SK-N-MC (cell line): ENCODE data around the gene SSC5D.

Experiments used
- DNase-seq: peaks from one replicate; pipeline ENCODE4 v3.0.0-alpha.2; 2011; ENCODE audit warnings: low read depth, low spot score
- H3K27ac ChIP-seq: fragments of 200-600 bp; sonication (generic); 2 replicates; pipeline ENCODE4 v1.5.1; 2016; ENCODE audit warnings: mixed run types
- H3K36me3 ChIP-seq: fragments of 200-600 bp; sonication (generic); 2 replicates; pipeline ENCODE4 v1.6.1; 2017; ENCODE audit warnings: antibody characterized with exemption, low read length, mixed read lengths; ENCODE audit not compliant: insufficient read depth
- H3K4me3 ChIP-seq: fragments of 200-600 bp; sonication (generic); 2 replicates; pipeline ENCODE4 v1.5.1; 2016
- H3K9ac ChIP-seq: fragments of 200-600 bp; sonication (generic); 2 replicates; pipeline ENCODE4 v1.8.0; 2017; ENCODE audit warnings: mixed run types, mixed read lengths; ENCODE audit not compliant: insufficient read length
- H3K9me3 ChIP-seq: fragments of 200-600 bp; sonication (generic); 2 replicates; pipeline ENCODE4 v1.6.1; 2017; ENCODE audit warnings: low read depth, mild to moderate bottlenecking, antibody characterized with exemption, low read length, moderate library complexity, mixed read lengths
- EZH2 ChIP-seq: fragments of 200-600 bp; sonication (generic); IDR thresholded peaks from one replicate; pipeline ENCODE4 v1.6.1; 2017; ENCODE audit warnings: antibody characterized with exemption
- FOXP2 ChIP-seq: optimal IDR thresholded peaks from 2 replicates; pipeline ENCODE3; 2011; ENCODE audit warnings: mild to moderate bottlenecking, moderate library complexity; ENCODE audit not compliant: insufficient read depth; ENCODE audit errors: extremely low read length, control extremely low read depth
- POLR2AphosphoS5 ChIP-seq: IDR thresholded peaks from 2 replicates; pipeline ENCODE4 v1.6.1; 2012; ENCODE audit warnings: mild to moderate bottlenecking, low read depth, low read length, borderline replicate concordance

Gene SSC5D

DNA sequence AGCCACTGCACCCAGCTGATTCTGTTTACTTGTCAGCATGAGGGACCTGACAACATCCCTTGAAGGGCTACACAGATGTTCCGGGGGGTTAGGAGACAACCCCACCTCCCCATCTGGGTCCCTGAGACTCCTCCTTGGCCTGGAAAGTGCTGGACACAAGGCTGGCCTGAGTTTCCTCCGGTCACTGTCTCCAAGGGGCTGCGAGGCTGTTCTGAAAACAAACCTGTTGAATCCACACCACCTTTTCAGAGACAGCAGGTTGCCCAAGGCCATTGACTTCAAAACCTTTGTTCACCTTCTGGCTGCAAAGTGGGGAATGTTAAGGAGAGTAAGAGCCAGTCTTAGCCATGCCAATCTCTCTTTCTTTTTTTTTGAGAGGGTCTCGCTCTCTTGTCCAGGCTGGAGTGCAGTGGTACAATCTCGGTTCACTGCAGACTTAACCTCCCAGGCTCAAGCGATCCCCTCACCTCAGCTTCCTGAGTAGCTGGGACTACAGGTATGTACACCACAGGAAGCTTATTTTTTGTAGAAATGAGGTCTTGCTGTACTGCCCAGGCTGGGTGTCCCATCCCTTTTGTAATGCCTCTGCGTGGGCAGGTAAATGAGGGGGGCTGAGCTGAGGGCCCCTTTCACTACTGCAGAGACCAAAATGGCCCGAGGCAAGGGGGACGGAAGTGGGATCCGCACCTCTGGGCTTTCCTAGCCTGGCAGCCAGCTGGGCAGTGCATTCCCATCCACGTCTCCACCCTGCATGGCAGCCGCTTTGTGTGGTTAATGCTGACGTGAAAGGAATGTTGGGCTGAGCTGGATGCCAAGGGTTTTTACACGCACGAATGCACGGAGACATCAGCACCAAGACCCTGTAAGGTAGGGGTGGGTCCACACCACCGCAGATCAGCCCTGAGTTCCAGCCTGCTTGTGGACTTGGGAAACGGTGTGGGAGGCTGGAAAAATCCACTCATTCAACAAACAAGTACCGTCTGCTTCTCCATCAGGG lies 13.7 kb upstream of the SSC5D start:
- TF ChIP-seq POLR2AphosphoS5 (no peak), FOXP2 (no peak), EZH2 (no peak)
- H3K27ac ChIP-seq: no peak overlapping the region

DNA sequence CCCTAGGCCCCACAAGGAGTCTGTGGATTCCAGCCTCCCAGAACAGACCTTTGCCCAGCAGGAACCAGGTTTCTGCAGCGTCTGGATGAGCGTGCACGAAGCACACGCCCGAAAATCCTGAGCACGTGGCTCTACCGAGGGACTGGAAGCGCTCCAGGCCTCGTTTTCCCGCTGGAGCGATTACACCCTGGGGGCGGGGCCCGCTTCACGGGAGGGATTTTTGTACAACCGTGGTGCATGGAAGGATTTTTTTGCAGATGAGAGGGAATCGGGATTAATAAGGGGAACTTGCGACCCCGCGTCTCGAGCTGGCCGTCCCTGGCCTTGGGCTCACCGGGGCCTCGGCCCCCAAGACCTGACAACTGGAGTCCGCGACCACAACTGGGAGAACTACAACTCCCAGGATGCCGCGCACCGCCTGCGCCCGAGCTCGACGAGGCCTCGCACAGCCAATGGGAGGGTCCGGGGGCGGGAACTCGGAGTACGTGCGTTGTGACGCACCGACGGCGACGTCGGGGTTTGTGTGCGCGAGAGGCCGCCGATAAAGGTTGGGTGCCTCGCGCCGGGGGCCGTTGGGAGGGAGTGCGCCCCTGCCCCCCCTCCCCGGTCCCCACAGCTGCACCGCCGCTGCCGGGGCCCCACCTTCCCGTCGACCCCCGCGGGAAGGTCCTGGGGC lies 12.0 kb upstream of the SSC5D start, which contains the start of gene ZNF628:
ZNF628 (plus strand) TSS at position 518 of the 676 bp plus-strand sequence. CDS start 3,294 bp downstream, outside the sequence.
- Histone ChIP-seq H3K9ac (peak within 1 kb of the TSS; percentile 88), H3K36me3 (no peaks in the 10 kb centered on the region), H3K27ac (peak within 1 kb of the TSS; percentile 95), H3K9me3 (no peaks in the 10 kb centered on the region), H3K4me3 (peak within 1 kb of the TSS; percentile 89)
- TF ChIP-seq POLR2AphosphoS5 (peak; percentile 58), FOXP2 (no peak), EZH2 (no peak)
- peak; percentile 89 for DNase-seq

More for the DNA sequence above, 13.7 kb upstream of the SSC5D start:
- Histone ChIP-seq H3K9ac (no peak overlapping the region), H3K9me3 (no peaks in the 10 kb centered on the region), H3K4me3 (no peak overlapping the region), H3K36me3 (no peaks in the 10 kb centered on the region)
- no peak for DNase-seq

DNA sequence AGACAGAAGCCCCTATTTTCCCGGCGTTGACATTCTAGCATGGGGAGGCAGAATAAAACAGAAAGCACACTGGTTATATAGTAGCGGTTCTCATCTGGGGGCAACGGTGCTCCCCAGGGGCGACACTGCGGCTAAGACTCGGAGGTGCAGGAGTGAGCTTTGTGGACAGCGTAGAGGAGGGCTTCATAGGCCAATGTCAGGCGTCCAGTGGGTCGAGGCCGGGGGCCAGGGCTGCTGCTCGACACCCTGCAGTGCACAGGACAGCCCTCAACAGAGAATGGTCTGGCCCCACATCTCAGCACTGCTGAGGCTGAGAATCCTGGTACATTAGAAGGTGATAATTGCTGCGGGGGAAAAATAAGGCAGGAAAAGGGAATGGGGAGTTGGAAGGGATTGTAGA lies 10.3 kb upstream of the SSC5D start:
- Histone ChIP-seq H3K36me3 (no peaks in the 10 kb centered on the region), H3K9ac (peak overlapping the region; percentile 55), H3K9me3 (no peaks in the 10 kb centered on the region), H3K27ac (no peak overlapping the region), H3K4me3 (peak overlapping the region; percentile 89)
- TF ChIP-seq POLR2AphosphoS5 (no peak), FOXP2 (no peak), EZH2 (no peak)
- no peak for DNase-seq

DNA sequence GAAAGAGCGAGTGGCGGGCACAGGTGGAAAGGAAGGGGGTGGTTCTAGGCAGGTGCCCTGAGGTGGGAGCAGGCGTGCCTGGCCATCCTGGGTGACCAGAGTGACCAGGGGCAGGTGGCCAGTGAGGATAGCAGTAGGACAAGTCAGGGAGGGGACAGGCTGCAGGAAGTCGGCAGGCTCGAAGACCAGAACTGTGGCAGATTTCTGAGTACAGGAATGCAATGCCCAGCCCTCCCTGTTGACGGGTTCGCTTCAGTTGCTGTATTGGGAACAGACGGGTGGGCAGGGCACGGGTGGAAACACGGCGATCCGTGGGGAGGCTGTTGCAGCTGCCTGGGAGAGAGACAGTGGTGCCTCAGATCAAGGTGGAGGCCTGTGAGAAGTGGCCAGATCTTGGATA lies 9.9 kb upstream of the SSC5D start:
- no peak for TF ChIP-seq POLR2AphosphoS5
- Histone ChIP-seq H3K4me3 (no peak overlapping the region), H3K27ac (no peak overlapping the region), H3K9ac (peak overlapping the region; percentile 55), H3K9me3 (no peaks in the 10 kb centered on the region), H3K36me3 (no peaks in the 10 kb centered on the region)
- no peak for DNase-seq

DNA sequence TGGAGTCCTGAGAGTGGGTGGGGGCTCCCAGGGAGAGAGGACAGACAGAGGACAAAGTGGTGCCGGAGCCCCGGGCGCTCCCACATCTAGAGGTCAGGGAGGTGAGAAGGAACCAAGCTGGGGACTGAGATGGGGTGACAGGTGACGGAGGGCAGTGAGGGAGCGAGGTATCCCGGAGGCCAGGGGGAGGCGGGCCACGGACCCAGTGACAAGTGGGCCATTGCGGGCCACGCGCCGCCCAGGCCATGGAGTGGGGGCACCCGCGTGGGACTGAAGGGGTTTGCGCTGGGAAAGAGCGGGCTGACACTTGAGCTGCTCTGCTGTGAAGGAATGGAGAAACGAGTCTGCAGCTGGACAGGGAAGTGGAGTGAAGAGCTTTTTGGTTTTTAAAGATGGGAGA lies 9.2 kb upstream of the SSC5D start:
- no peak overlapping the region for H3K9ac ChIP-seq

DNA sequence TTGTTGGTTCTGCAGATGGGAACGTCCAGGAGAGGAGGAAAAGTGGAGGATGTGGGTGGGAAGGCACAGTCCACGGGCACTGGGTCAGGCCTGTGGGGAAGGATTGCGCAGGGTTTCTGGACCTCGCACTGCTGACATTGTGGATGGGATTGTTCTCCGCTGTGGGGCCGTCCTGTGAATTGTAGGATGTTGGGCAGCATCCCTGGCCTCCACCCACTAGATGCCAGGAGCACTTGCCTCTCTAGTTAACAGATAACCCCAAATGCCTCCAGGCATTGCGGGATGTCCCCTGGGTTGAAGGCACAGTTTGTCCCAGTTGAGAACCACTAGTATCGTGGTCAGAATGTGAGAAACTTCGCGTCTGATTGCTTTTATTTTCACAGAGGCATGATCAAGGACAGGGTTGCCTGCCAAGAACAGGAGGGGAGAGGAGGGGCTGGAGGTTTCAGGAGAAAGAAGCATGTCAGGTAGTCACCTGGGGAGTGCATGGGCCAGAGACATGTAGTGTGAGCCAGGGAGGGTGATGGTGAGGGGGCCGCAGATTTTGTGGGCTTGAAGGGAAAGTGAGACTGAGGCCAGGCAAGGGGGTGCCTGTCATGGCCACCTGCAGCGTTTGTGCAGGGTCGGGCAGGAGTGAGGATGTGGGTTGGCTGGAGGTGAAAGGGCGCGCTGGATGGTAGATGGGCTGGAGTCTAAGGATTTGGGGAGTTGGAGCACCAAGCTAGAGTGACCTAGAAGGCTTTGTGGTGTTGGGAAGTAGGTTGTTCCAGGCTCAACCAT lies 8.6 kb upstream of the SSC5D start:
- no peak overlapping the region for H3K27ac ChIP-seq
- H3K36me3 ChIP-seq: no peaks in the 10 kb centered on the region
- H3K9me3 ChIP-seq: no peaks in the 10 kb centered on the region
- TF ChIP-seq POLR2AphosphoS5: no peak
- no peak for TF ChIP-seq EZH2
- no peak overlapping the region for H3K9ac ChIP-seq
- no peak overlapping the region for H3K4me3 ChIP-seq
- no peak for DNase-seq

More for the DNA sequence above, 9.2 kb upstream of the SSC5D start:
- Histone ChIP-seq H3K27ac (no peak overlapping the region), H3K9me3 (no peaks in the 10 kb centered on the region), H3K36me3 (no peaks in the 10 kb centered on the region), H3K4me3 (no peak overlapping the region)
- no peak for DNase-seq
- TF ChIP-seq EZH2 (no peak), POLR2AphosphoS5 (no peak), FOXP2 (no peak)

DNA sequence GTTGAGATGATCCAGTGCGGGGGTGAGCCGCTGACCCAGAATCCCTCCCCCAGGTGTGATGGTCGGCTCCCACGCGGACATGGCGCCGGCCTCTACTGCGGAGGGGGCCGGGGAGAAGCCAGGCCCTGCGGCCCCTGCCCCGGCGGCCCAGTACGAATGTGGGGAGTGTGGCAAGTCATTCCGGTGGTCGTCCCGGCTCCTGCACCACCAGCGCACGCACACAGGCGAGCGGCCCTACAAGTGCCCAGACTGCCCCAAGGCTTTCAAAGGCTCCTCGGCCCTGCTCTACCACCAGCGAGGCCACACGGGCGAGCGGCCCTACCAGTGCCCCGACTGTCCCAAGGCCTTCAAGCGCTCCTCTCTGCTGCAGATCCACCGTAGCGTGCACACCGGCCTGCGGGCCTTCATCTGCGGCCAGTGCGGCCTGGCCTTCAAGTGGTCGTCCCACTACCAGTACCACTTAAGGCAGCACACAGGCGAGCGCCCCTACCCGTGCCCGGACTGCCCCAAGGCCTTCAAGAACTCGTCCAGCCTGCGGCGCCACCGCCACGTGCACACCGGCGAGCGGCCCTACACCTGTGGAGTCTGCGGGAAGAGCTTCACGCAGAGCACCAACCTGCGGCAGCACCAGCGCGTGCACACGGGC lies 7.0 kb upstream of the SSC5D start:
- no peak overlapping the region for H3K9ac ChIP-seq
- H3K36me3 ChIP-seq: no peaks in the 10 kb centered on the region
- H3K9me3 ChIP-seq: no peaks in the 10 kb centered on the region
- no peak for DNase-seq
- H3K4me3 ChIP-seq: no peak overlapping the region
- TF ChIP-seq FOXP2 (no peak), EZH2 (no peak), POLR2AphosphoS5 (no peak)
- no peak overlapping the region for H3K27ac ChIP-seq
